COR-L47 (cell line): ENCODE measurements around the gene SPATS2.
A peak's percentile ranks its signal among the peaks of the same experiment; 100 is the strongest.
"Not testable (repeated sequence)": the region's sequence is repeated elsewhere in the genome, so short reads cannot be mapped to it uniquely, and the experiment has no call there.

Experiments
- DNase-seq: peaks from one replicate; lab custom pipeline; 2025; lab: John Stamatoyannopoulos, UW

Gene SPATS2

DNA sequence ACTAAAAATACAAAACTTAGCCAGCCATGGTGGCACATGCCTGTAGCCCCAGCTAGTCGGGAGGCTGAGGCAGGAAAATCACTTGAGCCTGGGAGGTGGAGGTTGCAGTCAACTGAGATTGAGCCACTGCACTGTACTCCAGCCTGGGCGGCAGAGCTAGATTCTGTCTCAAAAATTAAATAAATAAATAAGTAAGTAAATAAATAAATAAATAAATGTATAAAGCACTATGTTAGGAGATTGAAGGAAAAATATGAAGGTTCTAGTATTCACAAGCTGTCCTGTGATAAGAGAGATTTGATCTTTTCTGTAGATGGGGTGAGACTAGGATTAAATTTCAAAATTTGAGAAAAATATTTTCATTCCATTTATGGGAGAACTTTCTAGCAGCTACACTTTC, 14.9 kb upstream of the SPATS2 start:
- no peak for DNase-seq

DNA sequence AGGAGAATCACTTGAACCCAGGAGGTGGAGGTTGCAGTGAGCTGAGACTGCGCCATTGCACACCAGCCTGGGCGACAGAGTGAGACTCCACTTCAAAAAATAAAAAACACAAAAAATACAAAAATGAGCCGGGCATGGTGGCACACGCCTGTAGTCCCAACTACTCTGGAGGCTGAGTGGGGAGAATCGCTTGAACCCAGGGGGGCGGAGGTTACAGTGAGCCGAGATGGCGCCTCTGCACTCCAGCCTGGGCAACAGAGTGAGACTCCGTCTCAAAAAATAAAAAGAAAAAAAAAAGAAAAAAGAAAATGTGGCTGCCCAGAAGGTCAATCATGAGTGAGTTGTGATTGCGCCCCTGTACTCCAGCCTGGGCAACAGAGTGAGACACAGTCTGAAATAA, 11.3 kb upstream of the SPATS2 start:
- no peak for DNase-seq

DNA sequence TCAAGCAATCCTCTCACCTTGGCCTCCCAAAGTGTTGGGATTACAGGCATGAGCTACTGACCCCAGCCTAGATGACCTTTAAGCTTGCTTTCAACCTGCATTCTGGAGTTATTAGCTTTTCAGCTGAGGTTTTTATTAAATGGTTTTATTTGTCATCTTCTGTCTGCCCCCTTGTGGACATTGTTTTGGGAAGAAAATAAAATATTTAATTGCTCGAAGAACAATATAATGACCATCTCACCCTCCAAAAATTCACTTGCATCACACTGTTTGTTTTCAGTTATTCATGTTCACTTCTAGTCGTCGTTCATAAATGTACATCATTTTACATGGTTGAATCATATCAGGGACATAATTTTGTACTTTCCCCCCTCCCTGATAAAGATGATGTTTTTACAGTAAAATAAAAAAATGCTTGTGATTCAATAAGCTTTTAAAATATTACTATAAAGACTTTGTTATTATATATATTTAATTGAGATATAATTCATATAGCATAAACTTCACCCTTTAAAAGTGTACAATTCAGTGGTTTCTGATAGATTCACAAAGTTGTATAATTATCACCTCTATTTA, 10.1 kb upstream of the SPATS2 start:
- DNase-seq = peak; percentile 34

DNA sequence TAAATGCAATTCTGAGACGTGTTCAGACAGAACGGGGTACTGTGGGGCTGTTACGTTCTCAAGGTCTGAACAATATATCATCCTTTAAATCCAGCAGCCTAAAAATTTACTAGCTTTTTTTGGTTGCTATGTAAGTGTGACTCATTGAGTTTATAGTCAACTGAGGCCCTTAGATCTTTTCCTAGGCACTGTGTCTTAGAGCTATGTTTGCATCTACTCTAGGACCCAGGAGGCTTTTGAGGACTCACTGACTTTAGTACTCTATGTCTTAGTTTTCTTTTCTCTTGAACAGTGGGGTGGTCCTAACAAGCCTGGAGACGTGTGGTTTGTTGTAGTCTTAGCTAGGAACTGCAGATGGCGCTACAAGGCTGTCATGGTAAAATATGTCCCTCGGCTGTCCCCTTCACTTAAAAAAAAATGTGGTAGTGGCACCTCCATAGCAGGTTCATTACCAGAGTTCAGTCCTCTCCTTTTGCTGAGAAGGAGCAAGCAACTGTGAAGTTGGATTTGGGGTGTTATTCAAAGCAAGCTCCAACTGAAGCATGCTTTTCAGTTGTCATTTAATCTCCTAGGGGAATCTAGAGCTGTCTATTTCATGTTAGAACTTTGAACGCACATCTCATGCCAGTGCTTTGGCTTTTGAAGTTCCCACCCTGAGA, 8.7 kb upstream of the SPATS2 start:
- peak; percentile 56 for DNase-seq

DNA sequence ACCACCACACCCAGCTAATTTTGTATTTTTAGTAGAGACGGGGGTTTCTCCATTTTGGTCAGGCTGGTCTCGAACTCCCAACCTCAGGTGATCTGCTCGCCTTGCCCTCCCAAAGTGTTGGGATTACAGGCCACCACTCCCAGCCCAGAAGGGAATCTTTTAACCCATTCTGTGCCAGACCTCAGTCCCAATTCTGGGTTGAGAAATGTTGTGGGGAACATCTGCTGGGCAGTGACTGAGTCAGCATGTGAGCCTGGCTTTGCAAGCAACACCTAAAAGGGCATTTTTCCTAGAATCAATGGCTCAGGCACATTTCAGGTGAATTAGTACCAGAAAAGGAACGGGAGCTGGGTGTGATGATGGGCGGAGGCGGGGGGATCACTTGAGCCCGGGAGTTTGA, 7.6 kb upstream of the SPATS2 start:
- no peak for DNase-seq

DNA sequence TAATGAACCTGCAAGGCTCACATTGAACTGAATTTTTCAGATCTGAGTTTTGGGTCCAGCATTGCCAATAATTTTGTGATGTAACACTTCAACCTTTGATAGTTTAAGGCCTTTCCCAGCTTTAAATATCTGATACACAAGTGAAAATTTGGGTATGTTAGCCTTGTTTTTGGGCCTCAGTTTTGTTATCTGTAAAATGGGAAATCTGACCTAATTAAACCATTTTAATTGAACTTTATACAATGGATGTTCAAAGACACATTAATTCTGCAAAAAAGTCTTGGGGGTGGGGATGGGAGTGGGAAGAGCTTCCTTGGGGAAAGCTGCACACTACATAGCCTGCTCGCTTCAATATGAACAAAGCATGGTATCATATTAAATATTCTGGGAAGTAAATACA, 5.2 kb upstream of the SPATS2 start:
- no peak for DNase-seq

DNA sequence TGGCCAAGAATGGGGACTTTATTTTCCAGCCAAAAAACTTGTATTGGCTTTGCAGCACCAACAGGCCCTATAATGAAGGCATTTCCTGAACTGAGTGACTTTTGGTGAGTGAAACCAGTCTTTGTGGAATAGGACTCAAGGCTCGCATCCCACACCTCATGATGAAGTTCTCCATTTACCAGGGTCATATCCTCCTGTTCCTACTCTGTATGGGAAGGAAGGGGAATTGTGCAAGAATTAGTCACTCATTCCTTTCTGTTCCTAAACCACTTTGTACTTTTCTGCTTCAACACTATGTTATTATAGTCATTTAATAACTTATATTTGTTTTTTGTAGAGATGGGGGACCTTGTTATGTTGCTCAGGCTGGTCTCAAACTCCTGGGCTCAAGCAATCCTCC, 2.3 kb upstream of the SPATS2 start:
- DNase-seq = no peak

DNA sequence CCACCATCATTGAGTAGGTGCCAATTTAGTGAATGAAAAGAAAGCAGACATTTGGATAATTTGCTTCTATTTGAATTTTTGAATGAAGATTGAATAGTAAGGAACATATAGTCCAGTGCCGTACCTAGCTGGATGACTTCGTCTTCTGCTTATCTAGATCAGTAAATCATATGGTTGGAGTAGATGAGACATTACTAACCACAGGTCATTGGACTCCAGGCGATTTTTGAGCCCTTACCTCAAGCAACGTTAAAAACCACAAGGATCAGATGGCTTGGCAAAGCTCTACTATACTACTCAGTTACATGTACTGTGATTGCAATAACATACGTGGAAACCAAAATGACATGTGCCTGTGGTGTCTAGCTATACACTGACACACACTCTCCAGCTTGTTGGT, 1.7 kb upstream of the SPATS2 start:
- DNase-seq = no peak

DNA sequence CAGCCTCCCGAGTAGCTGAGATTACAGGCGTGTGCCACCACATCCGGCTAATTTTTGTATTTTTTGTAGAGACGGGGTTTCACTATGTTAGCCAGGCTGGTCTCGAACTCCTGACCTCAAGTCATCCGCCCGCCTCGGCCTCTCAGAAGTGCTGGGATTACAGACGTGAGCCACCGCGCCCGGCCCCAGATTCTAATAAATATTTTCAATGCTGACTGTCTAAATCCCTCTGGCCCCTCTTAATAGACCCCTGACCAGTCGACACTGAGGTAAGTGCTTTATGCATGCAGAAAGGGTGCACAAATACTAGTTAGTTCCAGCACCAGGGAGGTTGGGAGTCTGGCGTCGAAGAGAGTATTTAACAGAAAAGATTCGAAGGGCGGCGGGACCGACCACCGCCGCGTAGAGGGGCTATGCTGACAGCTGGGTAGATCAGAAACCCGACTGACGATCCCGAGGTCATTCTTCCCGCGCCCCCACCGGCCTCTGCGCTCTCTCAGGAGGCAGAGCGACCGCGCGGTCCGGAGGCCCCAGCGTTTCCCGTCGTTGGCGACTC, 1.1 kb upstream of the SPATS2 start:
- no peak for DNase-seq

DNA sequence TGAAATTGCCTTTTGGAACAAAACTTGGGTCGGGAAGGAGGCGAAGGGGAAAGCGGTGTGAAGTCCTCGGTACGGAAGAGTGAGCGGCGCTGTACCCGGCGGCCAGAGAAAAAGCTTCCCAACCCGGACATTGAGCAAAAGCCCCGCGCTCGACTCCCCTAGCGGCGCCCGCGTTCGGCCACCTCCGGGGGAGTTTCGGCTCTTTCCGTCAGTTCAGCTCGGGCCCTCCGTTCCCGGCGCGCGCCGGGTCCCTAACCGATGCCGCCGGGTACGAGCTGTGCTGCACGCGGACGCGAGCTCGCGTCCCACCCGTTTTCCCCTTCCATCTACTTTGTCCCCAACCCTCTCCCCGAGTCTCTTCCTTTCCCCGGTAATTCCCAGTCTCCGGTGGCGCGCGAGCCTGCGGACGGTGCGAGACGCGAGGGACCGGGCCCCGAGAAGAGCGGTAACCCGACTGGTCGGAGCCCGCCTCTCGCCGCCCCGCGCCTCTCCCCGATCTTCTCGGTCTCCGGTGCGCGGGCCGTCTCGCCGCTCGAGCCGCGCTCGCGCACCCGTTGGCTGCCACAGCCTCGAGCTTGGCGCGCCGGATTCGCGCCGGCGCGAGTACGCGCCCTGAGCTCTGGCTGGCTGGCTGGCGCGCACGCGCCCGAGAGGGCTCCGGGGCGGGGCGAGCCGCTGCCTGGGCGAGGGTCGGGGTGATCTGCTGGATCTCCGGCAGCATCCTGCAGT, 446 bp upstream of the SPATS2 start:
- DNase-seq = peak; percentile 93

DNA sequence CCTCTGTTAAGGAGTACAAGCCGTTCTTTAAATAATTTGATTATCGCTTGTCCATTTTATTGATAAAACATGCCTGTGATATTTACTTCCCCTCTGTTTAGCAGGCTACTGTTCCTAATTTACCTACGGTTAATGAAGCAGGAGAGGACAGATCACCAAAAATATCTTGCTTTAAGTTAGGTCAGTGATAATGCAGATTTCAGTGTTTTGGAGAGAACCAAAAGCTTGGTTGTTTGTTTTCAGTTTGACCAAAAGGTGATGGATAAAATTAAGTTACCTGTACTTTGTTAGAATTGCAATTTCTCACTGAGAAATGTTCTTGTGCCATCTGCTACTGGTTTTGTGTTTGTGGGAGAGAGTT, 958 bp downstream of the SPATS2 start:
- no peak for DNase-seq

DNA sequence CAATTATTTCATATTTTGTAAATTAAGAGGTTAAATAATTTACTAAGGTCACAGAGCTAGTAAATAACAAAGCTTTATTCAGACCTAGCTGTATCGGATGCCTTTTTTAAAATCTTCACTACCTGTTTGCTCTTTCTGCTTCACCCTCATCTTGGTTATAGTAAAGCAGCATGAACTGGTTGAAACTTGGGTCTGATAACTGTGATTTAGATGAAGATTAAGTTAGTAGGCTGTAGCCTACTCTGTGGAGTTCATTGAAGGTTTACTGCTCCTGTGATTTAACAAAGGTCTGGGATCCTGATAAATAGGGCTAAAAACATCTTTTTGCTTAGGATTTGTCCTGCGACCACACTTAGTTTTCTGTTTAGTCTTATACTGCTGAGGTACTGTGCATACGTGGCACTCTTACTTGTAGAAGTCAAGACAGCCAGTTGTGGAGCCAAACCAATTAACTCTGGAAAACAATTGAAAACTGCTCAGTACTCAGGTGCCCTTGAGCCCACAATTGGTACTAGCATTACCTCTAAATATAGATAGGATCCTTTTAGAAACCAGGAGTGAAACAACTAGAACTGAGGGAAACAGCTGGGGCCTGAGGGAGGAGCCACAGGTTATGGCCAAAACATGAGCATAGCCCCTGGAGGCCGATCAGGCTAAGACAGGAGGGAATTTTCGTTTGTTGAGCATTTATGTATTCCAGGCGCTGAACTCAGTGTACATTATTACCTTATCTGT, 2.3 kb downstream of the SPATS2 start:
- DNase-seq = peak; percentile 14

DNA sequence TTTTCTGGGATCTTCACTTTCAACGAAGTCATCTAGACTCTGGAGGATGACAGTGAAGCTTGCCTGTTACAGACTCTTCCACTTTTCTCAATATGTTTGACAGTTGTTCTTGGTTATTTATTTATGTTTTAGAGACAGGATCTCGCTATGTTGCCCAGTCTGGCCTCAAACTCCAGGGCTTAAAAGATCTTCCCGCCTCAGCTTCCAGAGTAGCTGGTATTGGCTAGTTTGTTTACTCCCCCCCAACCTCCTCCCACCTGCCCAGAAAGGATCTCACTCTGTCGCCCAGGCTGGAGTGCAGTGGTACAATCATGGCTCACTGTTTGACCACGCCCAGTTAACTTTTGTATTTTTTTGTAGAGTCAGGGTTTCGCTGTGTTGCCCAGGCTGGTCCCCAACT, 3.3 kb downstream of the SPATS2 start:
- DNase-seq = no peak

DNA sequence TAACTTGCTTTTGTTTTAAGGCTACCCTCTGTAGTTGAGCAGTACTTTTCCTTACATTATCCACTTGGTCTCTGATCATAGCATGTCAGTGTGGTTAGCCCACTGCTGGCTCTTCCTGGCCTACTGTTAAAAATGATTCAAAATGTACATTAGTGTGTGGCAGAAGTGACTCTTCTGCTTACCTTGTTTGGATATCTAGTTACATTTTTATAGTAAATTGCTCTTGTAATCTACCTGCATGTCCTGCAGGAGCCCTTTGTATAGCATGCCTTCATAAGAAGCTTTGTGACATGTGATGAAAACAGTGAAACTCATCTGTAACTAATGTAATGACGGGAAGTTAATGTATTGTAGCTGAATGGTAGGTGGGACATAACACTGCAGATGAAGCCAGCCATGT, 8.1 kb downstream of the SPATS2 start:
- no peak for DNase-seq

DNA sequence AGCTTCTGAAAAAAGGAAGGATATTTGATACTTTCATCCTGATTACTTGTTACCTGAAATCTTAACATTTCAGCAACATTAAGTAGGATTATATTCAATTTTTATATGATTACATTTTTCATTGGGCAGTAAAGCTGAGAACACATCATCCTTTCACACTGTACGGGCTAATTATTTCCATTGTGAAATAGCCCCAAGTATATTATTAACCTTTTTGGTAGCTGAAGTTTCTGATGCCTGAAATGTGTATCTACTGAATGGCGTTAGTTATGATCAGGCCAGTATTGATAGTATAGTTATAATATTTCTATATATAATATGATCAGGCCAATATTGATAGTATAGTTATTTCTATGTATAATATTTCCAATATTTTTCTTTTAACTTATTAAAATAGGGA, 10.1 kb downstream of the SPATS2 start:
- DNase-seq = no peak

DNA sequence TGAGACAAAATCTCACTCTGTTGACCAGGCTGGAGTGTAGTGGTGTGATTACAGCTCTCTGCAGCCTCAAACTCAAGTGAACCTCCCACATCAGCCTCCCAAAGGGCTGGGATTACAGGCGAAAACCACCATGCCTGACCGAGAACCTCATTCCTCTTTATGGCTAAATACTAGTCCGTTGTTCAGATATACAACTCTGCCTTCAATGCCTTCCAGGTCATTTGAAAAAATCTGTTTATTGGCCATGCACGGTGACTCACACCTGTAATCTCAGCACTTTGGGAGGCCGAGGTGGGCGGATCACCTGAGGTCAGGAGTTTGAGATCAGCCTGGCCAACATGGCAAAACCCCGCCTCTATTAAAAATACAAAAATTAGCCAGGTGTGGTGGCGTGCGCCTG, 12.9 kb downstream of the SPATS2 start:
- not testable (repeated sequence) for DNase-seq

DNA sequence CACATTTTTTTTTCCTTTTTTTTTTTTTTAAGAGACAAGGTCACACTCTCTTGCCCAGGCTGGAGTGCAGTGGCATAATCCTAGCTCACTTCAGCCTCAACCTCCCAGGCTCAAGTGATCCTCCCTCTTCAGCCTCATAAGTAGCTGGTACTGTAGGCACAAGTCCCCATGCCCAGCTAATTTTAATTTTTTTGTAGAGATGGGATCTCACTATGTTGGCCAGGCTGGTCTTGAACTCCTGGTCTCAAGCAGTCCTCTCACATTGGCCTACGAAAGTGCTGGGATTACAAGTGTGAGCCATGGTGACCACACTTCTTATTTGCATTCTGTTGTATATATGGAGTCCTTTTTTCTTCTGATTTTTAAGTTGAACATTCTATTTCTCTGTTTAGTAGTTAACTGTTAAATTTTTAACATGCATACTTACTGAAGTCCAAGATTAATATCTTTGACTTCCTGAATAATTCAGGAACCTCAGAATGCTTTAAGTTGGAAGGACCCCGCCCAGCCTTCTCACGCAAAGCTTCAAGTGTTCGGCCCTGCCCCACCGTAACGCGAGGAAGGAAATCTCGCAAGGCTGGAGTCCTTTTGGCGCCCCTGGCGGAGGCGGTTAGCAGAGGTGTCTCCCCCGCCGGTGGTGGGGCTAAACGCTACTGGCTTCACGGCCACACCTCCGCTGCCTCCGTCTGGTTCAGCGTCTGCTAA, 21.6 kb downstream of the SPATS2 start:
- no peak for DNase-seq

DNA sequence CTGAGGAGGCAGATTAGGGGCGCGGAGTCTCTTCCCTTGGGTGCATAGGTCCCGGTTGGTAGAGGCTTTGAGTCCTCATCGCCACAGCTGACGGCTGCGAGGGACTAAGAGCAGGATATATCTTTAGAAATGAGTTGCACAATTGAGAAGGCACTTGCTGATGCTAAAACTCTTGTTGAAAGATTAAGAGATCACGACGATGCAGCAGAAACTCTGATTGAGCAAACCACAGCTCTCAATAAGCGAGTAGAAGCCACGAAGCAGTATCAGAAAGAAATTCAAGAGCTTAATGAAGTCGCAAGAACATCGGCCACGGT, 22.1 kb downstream of the SPATS2 start:
- no peak for DNase-seq

DNA sequence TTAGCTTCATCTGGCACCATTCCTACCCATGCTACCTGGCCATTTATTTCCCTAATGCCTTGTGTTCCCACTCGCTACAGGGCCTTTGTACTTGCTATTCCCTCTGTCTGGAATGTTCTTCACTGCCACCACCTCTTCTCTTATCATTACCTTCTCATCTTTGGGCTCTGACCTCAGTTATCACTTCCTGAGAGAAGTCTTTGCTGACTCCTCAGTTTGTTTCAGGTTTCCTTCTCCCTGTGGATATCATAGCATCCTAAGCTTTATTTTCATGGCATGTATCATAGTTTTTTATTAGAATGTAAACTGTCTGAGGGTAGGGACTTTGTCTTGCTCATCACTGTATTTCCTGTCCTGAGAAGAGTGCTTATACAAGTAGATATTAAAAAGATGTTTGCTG, 29.7 kb downstream of the SPATS2 start:
- DNase-seq = no peak

DNA sequence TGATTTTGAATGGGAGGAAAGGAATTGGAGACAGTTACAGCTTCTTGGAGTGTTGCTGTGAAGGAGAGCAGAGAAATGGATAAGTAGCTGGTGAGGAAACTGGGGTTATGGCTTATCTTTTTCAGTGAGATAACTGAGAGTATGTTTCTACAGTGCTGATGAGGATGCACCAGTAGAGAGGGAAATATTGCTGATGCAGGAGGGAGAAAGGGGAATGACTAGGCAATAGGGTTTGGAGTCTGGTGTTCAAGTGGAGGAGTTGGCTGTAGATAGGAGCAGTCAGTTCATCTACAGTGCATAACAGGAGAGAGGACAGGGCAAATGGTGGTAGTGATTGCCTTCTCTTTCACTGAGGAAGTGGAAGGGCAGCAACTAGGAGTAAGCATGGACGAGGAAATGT, 33.0 kb downstream of the SPATS2 start:
- DNase-seq = no peak

DNA sequence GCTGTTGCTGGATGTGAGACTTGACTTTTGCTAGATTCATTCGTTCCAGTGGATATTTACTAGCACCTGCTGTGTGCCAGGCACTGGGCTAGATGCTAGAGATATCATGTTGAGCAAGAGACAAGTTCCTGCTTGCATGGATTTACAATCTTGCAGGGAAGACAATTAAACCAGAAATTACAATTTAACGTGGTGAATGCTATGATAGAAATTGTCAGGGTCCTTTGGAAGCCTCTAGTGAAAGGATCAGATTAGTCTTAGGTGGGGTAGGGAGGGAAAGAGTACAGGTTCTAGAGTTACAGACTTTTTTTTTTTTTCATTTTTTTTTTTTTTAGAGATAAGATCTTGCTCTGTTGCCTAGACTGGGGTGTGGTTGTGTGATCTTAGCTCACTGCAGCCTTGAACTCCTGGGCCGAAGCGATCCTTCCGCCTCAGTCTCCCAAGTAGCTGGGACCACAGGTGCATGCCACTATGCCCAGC, 36.7 kb downstream of the SPATS2 start:
- DNase-seq = no peak

DNA sequence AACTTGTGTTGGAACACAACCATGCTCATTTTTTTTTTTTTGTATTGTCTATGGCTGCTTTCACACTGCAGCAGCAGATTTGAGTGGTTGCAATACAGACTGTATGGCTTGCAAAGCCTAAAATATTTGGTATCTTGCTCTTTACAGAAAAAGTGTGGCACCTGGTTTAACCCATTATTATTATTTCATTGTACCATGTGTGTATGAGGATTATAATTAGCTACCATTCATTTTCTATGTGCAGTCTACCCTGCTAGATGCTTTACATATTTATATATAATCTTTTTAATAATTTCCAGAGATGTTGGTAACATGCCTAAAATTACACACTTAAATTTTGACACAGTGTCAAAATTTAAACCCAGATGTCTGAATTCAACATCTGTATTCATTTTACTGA, 37.7 kb downstream of the SPATS2 start:
- no peak for DNase-seq
